ENCODE data around the gene GPR21. TPM values are rescaled to one million over a fixed set of nuclear protein-coding genes. Genes with fewer than 3 reads are reported as not detected.

Gene GPR21
- total RNA-seq, 1 donor from 2014 or later, result 3.3 TPM

DNA sequence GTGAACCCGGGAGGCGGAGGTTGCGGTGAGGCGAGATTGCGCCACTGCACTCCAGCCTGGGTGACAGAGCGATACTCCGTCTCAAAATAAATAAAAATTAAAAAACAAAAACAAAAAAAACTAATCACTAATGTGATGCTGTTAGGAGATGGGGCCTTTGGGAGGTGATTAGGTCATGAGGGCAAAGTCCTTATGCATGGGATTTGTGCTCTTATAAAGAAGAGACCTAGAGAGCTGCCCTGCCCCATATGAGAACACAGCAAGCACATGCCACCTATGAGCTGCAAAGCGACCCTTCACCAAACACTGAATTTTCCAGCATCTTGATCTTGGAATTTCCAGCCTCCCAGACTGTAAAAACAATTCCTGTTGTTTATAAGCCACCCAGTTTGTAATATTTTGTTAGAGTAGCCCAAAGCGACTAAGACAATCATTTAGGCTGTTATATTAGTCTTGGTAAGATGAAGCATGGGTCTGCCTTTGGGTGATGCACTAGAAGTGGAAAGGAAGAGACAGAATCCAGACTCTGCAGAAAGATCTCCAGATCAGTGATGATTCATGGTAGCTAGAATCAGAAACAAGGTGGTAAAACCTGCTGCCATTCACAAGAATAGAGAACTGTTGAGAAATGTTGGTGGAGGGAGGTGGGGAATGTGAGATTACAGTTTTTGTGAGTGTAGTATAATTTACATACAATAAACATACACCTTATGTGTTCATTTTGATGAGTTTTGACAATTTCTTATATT is 26.2 kb downstream of the GPR21 start:
- intact Hi-C loops (cut with DNase I), result no loop called here
- no peak for ATAC-seq
- no peak for DNase-seq (ENCODE audit: low spot score)

DNA sequence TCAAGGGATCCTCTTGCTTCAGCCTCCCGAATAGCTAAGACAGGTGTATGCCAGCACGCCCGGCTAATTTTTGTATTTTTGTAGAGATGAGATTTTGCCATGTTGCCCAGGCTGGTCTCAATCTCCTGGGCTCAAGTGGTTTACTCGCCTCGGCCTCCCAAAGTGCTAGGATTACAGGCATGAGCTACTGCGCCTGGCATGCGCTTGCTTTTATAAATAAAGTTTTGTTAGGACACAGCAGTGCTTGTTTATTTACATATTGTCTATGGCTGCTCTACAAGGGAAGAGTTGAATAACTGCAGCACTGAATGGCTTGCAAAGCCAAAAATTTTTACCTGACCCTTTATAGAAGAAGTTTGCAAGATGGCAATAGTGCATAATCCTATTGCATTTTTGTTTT is 27.7 kb downstream of the GPR21 start:
- no peak for DNase-seq (ENCODE audit: low spot score)
- ATAC-seq, result no peak
- intact Hi-C loops (cut with DNase I), result no loop called here

DNA sequence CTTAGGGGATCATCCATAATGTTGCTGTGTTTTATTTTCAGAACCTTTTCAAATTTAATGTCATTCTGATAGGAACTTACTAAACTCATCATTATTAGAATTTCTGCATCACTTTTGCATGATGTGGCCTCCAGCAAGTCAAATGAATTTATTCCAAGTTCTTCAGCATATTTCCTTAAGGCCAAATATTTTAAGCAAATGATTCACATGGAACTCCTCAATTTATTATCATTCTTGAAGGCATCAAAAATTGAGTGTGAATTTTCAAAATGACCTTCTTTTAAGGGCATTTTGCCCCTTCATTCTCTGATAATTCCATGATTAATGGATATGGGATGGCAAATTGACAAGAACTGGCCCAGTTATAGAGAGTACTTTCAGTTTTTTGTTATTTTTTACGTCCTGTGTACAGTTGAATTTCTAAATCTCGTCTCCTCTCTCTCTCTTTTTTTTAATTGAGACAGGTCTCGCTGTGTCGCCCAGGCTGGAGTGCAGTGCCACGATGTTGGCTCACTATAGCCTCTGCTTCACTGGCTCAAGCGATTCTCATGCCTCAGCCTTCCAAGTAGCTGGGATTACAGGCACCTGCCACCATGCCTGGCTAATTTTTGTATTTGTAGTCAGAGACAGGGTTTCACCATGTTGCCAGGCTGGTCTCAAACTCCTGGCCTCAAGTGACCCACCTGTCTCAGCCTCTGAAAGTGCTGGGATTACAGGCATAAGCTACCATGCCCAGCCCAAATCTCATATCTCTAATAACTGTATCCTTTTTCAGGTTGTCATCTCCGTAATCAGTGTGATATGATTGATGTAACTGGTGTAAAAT is 29.1 kb downstream of the GPR21 start:
- intact Hi-C loops (cut with DNase I), result no loop called here
- ATAC-seq, result no peak
- no peak for DNase-seq (ENCODE audit: low spot score)

DNA sequence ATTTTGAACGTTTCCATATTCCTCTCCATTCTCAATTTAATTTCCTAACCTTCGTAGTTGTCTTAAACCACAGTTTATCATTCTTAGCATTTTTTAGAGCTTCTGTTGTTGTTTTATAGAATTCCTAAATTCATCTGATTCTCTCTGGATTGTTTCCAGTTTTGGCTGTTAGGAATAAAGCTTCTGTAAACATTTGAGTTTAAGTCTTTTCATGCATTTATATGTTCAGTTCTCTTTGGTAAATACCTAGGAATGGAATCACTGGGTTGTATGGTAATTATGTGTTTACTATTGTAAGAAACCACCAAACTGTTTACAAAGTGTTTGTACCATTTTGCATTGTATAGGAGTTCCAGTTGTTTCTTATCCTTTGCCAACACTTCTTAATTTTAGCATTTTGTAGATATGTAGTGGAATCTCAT is 29.7 kb downstream of the GPR21 start:
- DNase-seq (ENCODE audit: low spot score), result no peak
- intact Hi-C loops (cut with DNase I), result no loop called here
- no peak for ATAC-seq

DNA sequence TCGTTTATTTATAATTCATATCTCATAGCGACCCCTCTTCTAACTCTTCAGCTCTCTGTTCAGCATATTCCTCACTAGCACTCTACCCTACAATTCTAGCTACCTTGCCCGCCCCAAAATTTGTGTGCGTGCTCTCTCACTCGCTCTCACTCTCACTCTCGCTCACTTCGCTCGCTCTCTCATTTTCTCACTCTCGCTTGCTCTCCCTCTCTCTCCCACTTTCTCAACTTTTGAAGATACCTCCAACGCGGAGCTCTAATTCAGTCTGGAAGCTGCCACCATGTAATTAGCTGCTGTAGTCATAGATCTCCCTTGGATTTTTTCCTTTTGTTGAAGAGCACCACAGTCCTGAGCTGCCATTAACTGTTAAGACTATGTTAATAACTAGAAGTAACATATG is 30.4 kb downstream of the GPR21 start:
- ATAC-seq (no peak), DNase-seq (ENCODE audit: low spot score) (no peak)
- intact Hi-C loops (cut with DNase I), result no loop called here

DNA sequence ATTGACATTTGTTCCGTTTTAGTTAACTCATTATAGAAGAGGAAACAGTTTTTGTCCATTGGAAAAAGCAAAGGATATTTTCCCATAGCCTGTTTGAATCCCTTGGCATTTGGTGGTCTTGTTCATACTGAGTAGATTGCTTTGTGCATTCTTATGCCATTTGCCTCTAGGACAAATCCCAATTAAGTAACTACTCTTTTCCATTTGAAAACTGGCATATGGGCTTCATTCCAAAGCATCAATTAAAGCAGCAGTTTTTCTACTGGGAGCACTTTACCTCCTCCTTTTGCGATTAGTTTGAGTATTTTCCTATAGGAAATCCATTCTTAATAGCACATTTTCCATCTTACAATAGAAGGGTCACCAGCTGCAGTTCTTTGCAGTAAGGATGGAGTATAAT is 31.2 kb downstream of the GPR21 start:
- ATAC-seq, result no peak
- intact Hi-C loops (cut with DNase I), result no loop called here
- no peak for DNase-seq (ENCODE audit: low spot score)

DNA sequence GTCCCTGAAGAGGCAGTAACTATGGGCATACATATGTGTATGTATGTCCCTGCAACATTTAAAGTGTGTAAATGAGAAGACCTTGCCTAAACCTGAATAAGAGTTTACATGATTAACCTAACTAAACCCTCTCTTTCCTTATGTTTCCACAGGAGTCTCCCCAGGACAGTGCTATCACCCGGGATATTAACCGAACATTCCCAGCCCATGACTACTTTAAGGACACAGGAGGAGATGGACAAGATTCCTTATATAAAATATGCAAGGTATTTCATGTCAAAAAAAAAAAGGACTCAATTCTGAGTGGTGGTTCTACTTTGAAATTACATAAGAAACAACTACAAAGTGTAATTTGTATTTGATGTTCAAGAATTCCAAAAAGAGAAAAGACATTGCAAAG is 31.7 kb downstream of the GPR21 start:
- DNase-seq (ENCODE audit: low spot score) (no peak), ATAC-seq (no peak)
- intact Hi-C loops (cut with DNase I), result no loop called here

DNA sequence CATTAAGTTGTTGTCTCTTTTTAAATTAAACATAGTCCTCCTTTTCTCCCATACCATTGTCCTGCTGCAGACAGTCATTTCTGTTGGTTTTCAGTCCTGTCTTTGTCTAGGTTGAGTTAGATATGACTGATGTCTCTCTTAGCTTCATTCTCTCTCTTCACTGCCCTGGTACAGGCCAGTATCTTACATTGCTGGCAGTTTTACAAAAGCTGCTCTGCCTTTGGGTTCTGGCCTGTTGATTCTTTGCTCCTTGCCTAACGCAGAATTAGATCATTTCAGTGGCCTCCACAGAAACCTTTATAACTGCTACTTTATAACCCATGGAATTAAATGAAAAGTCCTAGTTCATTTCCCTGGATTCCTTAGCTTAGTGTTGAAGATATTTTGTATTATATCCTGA is 33.7 kb downstream of the GPR21 start:
- DNase-seq (ENCODE audit: low spot score) (no peak), ATAC-seq (no peak)
- intact Hi-C loops (cut with DNase I), result no loop called here

DNA sequence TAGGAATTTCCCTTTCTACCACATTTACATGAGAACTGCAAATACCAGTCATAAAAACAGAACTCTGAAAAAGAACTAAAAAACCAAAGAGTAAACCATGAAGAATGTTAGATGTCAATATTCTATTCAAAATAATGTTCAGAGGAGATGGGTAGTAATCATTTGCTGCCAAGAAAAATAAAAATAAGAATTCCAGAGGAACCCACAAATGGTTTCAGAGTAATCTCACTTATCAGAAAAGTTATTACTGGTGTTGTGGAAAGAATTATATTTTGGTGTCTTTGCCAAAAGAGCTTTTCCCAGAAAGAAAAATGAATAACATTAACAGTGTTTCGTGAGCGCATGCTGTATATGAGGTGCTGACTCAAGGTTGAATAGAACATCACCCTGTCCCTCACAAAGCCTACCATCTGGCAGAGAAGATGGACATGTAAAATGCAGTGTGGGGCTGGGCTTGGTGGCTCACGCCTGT is 35.6 kb downstream of the GPR21 start:
- DNase-seq (ENCODE audit: low spot score) (no peak), ATAC-seq (peak; percentile 73)
- intact Hi-C loops (cut with DNase I), result no loop called here

DNA sequence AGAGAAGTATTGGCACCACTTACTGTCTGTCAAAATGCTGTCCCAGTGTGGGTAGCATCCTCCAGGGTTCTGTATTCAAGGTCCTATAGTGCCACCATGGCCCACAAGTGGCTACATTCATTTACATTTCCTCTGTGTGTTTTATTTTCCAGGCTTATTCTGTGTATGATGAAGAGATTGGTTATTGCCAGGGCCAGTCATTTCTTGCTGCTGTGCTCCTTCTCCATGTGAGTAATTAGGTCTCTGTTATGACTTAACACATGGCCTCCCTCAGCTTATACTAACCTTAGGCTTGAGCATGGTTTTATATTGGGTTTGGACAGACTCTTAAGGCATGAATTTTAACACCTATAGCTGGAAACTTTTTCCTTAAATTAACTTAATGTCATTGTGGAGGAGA is 36.7 kb downstream of the GPR21 start:
- intact Hi-C loops (cut with DNase I), result no loop called here
- ATAC-seq (no peak), DNase-seq (ENCODE audit: low spot score) (no peak)

DNA sequence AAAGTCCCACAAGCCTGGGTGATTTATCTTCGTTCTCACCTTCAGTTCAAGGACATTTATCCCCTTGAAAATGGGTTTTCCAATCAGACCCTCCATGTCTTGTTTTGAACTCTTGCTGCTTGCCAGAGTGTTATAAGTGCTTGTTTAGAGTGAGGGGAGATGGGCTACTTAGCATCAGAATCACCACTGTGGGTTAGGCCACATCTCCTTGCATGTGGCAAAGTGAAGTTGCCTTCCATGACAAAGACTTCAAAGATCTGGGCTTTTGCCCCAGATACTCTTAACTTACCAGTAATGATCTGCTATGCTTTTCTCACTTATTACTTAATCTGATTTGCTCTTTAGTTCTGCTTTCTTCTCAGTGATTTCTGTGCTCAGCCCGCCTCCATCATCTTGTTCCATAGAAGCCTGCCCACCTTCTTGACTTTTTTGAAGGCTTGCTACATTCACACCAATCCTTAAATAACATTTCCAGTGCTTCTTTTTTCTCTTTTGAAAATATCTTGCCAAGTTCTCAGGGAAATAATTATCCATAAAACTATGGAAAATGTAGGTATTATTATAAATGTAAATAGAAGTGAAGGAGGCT is 39.0 kb downstream of the GPR21 start:
- ATAC-seq, result no peak
- intact Hi-C loops (cut with DNase I), result no loop called here
- DNase-seq (ENCODE audit: low spot score), result no peak

DNA sequence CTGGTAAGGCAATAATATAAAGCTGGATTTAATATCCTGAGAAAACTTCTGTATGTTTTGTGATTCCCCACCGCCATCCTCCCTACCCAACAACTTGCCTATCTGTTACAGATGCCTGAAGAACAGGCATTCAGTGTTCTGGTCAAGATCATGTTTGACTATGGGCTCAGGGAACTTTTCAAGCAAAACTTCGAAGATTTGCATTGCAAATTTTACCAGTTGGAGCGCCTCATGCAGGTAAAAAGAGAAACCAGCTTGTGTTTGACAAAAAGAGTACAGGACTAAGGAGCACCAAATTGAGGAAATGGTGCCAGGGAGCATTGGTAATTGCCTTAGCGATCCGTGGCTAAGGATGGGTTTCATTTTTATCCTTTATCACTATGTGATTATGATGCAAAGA is 40.0 kb downstream of the GPR21 start:
- no peak for DNase-seq (ENCODE audit: low spot score)
- intact Hi-C loops (cut with DNase I), result no loop called here
- ATAC-seq, result no peak

DNA sequence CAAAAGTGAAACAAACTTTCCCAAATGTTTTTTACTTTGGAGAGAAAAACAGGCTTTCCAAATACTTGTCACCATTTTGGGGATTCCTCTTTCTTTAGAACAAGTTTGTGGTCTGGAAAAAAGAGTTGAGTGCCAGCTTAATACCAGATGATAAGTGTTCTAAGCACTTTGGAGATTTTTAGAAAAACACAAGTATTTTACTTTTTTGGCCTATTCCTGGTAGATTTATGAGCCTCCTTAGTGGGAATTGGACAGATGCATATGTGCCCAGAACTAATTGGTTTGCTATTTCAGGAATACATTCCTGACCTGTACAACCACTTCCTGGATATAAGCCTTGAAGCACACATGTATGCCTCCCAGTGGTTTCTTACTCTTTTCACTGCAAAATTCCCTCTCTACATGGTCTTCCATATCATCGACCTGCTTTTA is 40.5 kb downstream of the GPR21 start:
- intact Hi-C loops (cut with DNase I), result no loop called here
- ATAC-seq, result peak; percentile 59
- DNase-seq (ENCODE audit: low spot score), result no peak

DNA sequence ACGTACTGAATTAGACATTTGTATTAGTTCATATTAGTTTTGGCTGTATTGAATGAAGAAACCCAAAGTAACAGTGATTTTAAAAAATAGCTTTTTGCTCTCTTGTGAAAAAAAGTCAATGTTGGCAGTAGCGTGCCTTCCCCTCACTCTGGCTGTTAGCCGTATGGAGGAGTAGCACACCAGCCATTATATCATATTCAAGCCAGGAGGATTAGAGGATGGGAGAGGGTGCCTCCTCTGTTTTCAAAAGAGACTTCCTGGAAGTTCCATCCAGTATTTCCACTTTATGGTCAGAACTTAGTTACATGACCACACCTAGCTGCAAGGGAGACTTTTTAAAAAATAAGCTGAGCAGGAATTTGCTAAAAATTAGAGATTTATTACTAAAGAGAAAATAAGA is 41.2 kb downstream of the GPR21 start:
- intact Hi-C loops (cut with DNase I), result no loop called here
- DNase-seq (ENCODE audit: low spot score) (no peak), ATAC-seq (peak; percentile 59)

DNA sequence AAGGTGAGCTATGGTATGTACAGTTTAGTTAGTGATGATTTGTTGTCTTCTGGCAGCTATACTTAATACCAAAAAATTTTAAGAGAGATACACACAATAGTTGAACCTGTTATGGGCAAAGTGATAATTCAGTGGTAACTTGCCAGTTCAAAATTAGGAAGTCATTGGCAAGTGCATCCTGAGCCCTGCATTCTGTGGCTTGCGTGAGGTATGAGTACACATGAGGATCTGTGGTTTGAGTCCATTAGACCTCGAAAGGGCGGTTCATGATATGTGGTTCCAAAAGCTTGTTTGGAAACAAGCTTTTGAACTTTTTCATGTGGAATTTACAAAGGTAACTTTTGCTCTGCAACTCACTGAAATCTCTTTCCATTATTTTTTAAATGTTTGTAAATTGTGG is 47.0 kb downstream of the GPR21 start:
- ATAC-seq (no peak), DNase-seq (ENCODE audit: low spot score) (no peak)
- intact Hi-C loops (cut with DNase I), result loop anchor here (1.0 kb wide), 1 partner anchor 270 kb away; no protein-coding TSS in a partner anchor

DNA sequence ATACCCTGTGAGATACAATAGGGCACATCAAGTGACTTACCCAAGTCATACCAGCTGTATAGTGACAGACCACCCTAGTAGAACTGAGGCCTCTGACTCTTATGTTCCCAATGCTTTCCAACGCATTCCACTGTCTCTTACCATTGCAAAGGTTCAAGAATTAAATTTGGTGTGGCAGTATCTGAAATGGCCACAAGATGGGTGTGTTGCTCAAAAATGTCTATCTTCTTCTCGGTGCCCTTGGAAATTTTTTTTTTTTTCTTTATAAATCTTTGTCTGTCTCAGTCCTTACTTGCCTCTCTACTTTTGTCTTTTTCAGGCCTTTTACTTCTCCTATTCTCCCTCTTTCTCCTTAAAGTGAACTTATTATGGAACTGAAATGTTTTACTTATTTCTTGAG is 48.4 kb downstream of the GPR21 start:
- intact Hi-C loops (cut with DNase I), result no loop called here
- no peak for ATAC-seq

DNA sequence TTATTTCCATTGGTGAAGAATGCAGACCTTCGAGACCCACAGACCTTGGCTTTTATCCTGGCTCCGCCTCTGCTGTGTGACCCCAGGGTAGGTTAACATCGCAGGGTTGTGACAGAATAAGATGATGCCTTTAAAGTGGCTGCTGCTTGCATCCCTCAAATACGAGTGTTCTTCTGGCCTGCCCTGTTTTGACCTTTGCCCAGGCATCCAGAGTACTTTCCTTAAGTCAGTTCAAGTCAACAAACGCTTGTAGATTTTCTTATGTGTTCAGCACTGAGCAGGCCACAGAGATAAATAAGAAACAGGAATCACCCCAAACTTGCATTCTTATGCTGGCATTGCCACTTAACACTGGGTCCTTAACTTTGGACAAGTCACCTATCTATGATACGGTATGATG is 50.2 kb downstream of the GPR21 start:
- intact Hi-C loops (cut with DNase I), result no loop called here
- no peak for ATAC-seq
- DNase-seq (ENCODE audit: low spot score), result no peak

More for the DNA sequence above, 48.4 kb downstream of the GPR21 start:
- DNase-seq (ENCODE audit: low spot score), result no peak

DNA sequence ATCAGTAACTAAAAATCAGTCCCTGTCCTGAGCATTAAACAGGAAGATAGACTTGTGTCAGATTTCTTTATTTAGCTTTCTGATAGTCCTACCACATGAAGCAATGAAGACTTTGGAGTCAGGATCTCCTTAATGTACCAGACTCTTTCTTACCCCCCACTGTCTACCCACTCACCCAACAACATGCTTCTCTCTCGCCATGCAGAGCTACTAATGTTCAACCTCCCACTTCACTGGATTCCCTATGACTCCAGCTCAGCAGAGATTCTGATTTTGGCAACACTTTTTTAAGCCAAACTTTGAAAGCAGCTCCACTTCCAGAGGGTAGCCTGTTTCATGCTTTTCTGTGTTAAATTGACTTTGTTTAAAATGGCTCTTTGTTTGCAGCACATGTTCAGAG is 50.8 kb downstream of the GPR21 start:
- intact Hi-C loops (cut with DNase I), result no loop called here
- no peak for DNase-seq (ENCODE audit: low spot score)
- no peak for ATAC-seq

All from sciatic nerve (tissue), 2 donors.